GM20431 (cell line): ENCODE results near the gene COMTD1.
"Not testable (repeated sequence)": the region's sequence is repeated elsewhere in the genome, so short reads cannot be mapped to it uniquely, and the experiment has no call there.

Experiments used
- in situ Hi-C: fragments of 300-500 bp; cut with MseI, MboI; formaldehyde crosslinking; loops from one replicate; pipeline ENCODE4 v1.15.0; 2020; ENCODE audit warnings: low sequenced_read_pairs; ENCODE audit not compliant: unreplicated experiment

The COMTD1 gene

GRCh38 chr10:75199949-75200348 lies 35.8 kb downstream of the COMTD1 start:
- in situ Hi-C loops = not testable (repeated sequence)

DNA sequence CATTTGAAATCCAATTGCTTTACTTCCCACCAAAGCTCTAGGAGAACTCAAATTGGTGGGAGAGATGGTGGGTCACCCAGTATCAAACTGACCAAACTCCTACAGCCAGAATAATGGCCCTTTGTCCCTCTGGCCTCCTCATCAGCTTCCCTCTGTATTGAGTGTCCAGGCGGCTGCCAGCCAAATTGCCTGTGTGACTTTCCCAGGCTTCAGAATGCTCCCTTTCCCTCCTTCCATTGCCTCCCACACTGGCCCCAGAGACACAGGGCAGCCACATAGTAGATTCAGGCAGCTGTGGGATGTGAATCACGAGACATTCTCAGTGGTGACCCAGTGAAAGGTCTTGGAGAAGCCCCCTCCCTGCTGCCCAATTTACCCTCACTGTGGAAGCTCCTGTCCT lies 37.9 kb downstream of the COMTD1 start:
- in situ Hi-C loops = no loop called here

DNA sequence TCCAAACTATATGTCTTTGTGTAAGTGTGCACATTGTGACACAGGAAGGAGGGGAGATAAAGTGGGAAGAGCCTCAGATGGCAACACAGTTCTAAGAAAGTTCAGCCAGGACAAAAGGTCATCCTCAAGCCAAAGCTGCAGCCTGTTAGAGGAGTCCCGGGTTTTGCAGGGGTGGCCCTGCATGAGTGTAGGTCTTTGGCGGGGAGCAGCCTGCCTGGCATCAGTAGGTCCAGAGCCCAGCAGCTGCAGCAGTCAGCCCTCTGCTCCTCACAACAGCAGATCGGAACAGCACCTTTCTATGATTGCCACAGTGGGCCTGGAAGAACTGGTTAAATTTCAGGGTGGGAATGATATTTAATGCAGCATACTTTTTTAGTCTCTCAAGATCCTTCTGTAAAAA lies 38.7 kb downstream of the COMTD1 start:
- in situ Hi-C loops = no loop called here

GRCh38 chr10:75195035-75195763 lies 40.6 kb downstream of the COMTD1 start:
- in situ Hi-C loops = no loop called here

DNA sequence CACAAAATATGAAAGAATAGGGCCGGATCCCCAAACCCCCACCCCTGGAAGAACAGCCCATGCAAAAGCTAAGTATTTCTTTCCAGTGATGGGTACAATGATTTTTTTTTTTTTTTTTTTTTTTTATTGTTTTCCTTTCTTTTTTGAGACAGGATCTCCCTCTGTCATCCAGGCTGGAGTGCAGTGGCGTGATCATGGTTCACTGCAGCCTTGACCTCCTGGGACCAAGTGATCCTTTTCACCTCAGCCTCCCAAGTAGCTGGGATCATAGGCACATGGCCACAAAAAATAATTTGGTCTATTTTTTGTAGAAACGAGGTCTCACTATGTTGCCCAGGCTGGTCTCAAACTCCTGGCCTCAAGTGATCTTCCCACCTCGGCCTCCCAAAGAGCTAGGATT lies 41.1 kb downstream of the COMTD1 start:
- in situ Hi-C loops = not testable (repeated sequence)

- in situ Hi-C loops = no loop called here
Observed at GRCh38 chr10:75191821-75192568, 43.8 kb downstream of the COMTD1 start.

- in situ Hi-C loops = no loop called here
Observed at GRCh38 chr10:75189266-75190096, 46.3 kb downstream of the COMTD1 start.

DNA sequence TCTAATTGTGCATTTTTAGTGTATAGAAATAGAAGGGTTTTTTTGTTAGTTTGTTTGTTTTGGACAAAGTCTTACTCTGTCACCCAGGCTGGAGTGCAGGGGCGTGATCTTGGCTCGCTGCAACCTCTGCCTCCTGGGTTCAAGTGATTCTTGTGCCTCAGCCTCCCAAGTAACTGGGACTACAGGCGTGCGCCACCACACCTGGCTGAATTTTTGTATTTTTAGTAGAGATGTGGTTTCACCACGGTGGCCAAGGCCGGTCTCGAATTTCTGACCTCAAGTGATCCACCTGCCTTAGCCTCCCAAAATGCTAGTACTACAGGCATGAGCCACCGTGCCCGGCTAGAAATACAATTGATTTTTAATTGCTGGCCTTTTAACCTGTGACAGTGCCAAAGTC lies 47.2 kb downstream of the COMTD1 start:
- in situ Hi-C loops = not testable (repeated sequence)

DNA sequence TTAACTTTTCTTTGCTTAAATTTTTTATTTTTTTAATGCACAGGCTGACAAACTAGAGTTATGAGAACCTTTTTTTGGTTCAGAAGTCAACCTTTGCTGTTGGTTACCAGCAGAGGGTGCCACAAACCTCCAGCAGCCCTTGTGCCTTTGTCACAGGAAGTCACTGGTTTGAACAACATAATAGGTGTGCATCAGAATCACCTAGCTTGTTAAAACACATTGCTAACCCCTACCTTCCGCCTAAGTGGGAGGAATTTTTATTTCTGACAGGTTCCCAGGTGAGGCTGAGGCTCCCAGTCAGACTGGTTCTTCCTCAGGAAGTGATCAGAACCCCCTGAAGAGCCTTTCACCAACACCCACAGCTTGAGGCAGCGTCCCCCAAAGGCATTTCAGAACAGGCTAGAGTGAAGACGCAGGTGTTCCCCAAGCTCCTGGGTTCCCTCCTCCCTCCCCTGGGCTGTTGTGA lies 47.8 kb downstream of the COMTD1 start:
- in situ Hi-C loops = no loop called here

DNA sequence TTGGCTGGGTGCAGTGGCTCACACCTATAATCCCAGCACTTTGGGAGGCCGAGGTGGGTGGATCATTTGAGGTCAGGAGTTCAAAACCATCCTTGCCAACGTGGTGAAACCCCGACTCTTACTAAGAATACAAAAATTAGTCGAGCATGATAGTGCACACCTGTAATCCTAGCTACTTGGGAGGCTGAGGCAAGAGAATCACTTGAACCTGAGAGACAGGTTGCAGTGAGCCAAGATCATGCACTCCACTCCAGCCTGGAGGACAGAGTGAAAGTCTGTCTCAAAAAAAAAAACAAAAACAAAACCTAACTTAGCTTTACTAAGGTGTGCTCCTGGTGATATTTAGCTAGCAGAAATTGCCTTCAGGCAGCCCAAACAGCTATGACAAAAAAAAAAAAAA lies 49.4 kb downstream of the COMTD1 start:
- in situ Hi-C loops = no loop called here
